Heart right ventricle (tissue), 16 donors: Measurements from ENCODE around the gene NLGN2. TPM values are rescaled to one million over a fixed set of nuclear protein-coding genes. Genes with fewer than 3 reads are reported as not detected.

Experiments used
- ATAC-seq, 8 donors: fragments of 200-7000 bp; cut with Tn5 transposase; one replicate each; pipeline ENCODE4 v1.9.1; 2020; ENCODE audit warnings: mild to moderate bottlenecking in 8 of 8, moderate library complexity in 8 of 8, moderate number of reproducible peaks in 1 of 8
- DNase-seq, 2 donors: peaks; one replicate each; pipeline ENCODE4 v3.0.0-alpha.2; 2020
- H3K27ac ChIP-seq, 10 donors: fragments of 200-600 bp; sonication (generic) in 2 of 10; one replicate each; pipeline versions ENCODE4 v1.5.0 to v1.8.0; 2020 to 2022; ENCODE audit warnings: mild to moderate bottlenecking in 3 of 10
- H3K27me3 ChIP-seq, 7 donors: fragments of 200-600 bp; one replicate each; pipeline ENCODE4 v1.8.0; 2021 to 2022; ENCODE audit warnings: mild to moderate bottlenecking in 2 of 7
- H3K36me3 ChIP-seq, 9 donors: fragments of 200-600 bp; sonication (generic) in 1 of 9; one replicate each; pipeline versions ENCODE4 v1.5.0 to v1.8.0; 2020 to 2022; ENCODE audit warnings: mild to moderate bottlenecking in 2 of 9
- H3K4me1 ChIP-seq, 9 donors: fragments of 200-600 bp; sonication (generic) in 1 of 9; one replicate each; pipeline versions ENCODE4 v1.5.0 to v1.8.0; 2020 to 2022; ENCODE audit warnings: mild to moderate bottlenecking in 4 of 9
- H3K4me3 ChIP-seq, 10 donors: fragments of 200-600 bp; sonication (generic) in 2 of 10; one replicate each; pipeline versions ENCODE4 v1.5.0 to v1.8.0; 2020 to 2022; ENCODE audit warnings: mild to moderate bottlenecking in 7 of 10, moderate library complexity in 2 of 10
- H3K9me3 ChIP-seq, 11 donors: fragments of 200-600 bp in 10 of 11; sonication (generic) in 2 of 11; one replicate each; pipeline versions ENCODE4 v1.5.0 to v1.8.0; 2013 to 2022; ENCODE audit warnings: mild to moderate bottlenecking in 2 of 11, control low read depth in 1 of 11, moderate library complexity in 1 of 11
- WGBS, 2 donors: extraction: QIAGEN DNeasy Blood & Tissue Kit; methylation state at CpG; one replicate each; pipeline ENCODE4 v1.1.7; 2013; ENCODE audit warnings: inconsistent platforms in 1 of 2; 5-methylcytosine and 5-hydroxymethylcytosine counted together
- intact Hi-C, 10 donors: fragments of 100-400 bp; cut with DNase I; formaldehyde crosslinking; loops; one replicate each; pipeline versions ENCODE4 v1.11.1 to v1.14.2; 2022
- polyA plus RNA-seq, 2 donors: library from polyadenylated mRNA; stranded (reverse); fragments of 200-250 nt; gene quantifications; one replicate each; pipeline ENCODE4 v1.2.3, GENCODE V29; 2013
- total RNA-seq, 10 donors: library from RNA; stranded (reverse); fragmentation: NEBNext Ultra II Directional in 3 of 10; extraction: Animal tissue kit (Norgen Biotek cat#: 25700) in 3 of 10; gene quantifications; one replicate each; pipeline versions ENCODE4 v1.2.1 to v1.2.4, GENCODE V29; 2021 to 2023
- TF ChIP-seq, protein P1 (sequence below), 9 donors: fragments of 200-600 bp; sonication (generic) in 2 of 9; IDR thresholded peaks; one replicate each; pipeline versions ENCODE4 v1.5.0 to v1.8.0; 2021 to 2022; ENCODE audit warnings: antibody characterized with exemption in 9 of 9, mild to moderate bottlenecking in 5 of 9, moderate library complexity in 1 of 9
- donor health status: Arrhythmogenic right ventricular cardiomyopathy.
- donor health status: ischemic (EF 13 %, LVEDD 7.1; RV severe dilation, severe dysfunction).
- donor health status: healthy with polysubstance abuse.
- donor health status: DM: no; HTN: yes; CAD: no.
- donor health status: DM: no; HTN: no; CAD: no.
- donor health status: ischemic (EF 25% LVEDD 6.9; RV normal size, moderate dysfunction).
- donor health status: ischemic (EF 25% LVEDD 5.7; RV mildly dilated, moderate dysfunction).
- donor health status: healthy.
- donor health status: DM: yes; HTN: yes; CAD: no.
- donor health status: Ischemic cardiomyopathy.
- donor health status: ischemic (EF 35%, LVEDD 5.7; RV mildly dilated, moderate dysfunction).
- donor health status: nonischemic (EF 11% LVEDD 7.7; RV severe dilation, severe dysfunction).
- donor health status: DM: yes; HTN: yes; CAD: no.
- donor health status: PGD.
- donor health status: ischemic (EF 29% LVEDD 5.4; RV normal size, mild dysfunction).
- donor health status: nonischemic (EF 23%, LVEDD 6.1; RV moderate dilation, normal function).

Gene NLGN2
- total and polyA plus RNA-seq, 12 donors = 3.6 to 15.8 (median 7.1) TPM

DNA sequence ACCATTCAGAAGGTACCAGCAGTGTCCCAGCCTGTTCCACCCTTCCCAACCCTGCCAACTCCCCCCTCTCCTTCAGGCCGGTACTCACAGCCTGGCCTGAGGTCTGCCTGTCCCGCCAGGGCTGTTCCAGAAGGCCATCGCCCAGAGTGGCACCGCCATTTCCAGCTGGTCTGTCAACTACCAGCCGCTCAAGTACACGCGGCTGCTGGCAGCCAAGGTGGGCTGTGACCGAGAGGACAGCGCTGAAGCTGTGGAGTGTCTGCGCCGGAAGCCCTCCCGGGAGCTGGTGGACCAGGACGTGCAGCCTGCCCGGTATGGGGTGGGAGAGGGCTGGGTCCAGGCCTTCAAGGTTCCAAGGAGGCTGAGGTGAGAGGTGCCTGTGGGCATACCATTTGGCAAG, 7.2 kb downstream of the NLGN2 start:
- no peaks in the 10 kb centered on the region for H3K4me1 ChIP-seq
- TF ChIP-seq, protein P1, sequence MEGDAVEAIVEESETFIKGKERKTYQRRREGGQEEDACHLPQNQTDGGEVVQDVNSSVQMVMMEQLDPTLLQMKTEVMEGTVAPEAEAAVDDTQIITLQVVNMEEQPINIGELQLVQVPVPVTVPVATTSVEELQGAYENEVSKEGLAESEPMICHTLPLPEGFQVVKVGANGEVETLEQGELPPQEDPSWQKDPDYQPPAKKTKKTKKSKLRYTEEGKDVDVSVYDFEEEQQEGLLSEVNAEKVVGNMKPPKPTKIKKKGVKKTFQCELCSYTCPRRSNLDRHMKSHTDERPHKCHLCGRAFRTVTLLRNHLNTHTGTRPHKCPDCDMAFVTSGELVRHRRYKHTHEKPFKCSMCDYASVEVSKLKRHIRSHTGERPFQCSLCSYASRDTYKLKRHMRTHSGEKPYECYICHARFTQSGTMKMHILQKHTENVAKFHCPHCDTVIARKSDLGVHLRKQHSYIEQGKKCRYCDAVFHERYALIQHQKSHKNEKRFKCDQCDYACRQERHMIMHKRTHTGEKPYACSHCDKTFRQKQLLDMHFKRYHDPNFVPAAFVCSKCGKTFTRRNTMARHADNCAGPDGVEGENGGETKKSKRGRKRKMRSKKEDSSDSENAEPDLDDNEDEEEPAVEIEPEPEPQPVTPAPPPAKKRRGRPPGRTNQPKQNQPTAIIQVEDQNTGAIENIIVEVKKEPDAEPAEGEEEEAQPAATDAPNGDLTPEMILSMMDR (IDR thresholded peaks at IDR 0.05) = no peak
- ATAC-seq = no peak
- H3K9me3 ChIP-seq = no peaks in the 10 kb centered on the region
- WGBS, 2 donors = 85 to 89% methylated on average over 14 of the region's 14 CpGs
- no peak overlapping the region for H3K4me3 ChIP-seq
- H3K27me3 ChIP-seq = no peaks in the 10 kb centered on the region
- H3K36me3 ChIP-seq = peaks cover 0 to 10% (median 0%) of the 10 kb centered on the region in 9 donors
- no peak for DNase-seq
- H3K27ac ChIP-seq = no peak overlapping the region
- intact Hi-C loops = no loop called here

GRCh38 chr17:7415784-7416183, 8.1 kb downstream of the NLGN2 start:
- DNase-seq (no peak), ATAC-seq (no peak)
- H3K27me3 ChIP-seq = no peaks in the 10 kb centered on the region
- intact Hi-C loops = no loop called here
- H3K9me3 ChIP-seq = no peaks in the 10 kb centered on the region
- no peaks in the 10 kb centered on the region for H3K4me1 ChIP-seq
- H3K27ac ChIP-seq = no peak overlapping the region
- H3K4me3 ChIP-seq = no peak overlapping the region
- H3K36me3 ChIP-seq = peaks cover 0 to 10% (median 0%) of the 10 kb centered on the region in 9 donors
- WGBS, 2 donors = 89 to 94% methylated on average over 23 of the region's 23 CpGs
- TF ChIP-seq, protein P1 (IDR thresholded peaks at IDR 0.05) = no peak

GRCh38 chr17:7416323-7416722, 8.7 kb downstream of the NLGN2 start:
- Histone ChIP-seq H3K9me3 (no peaks in the 10 kb centered on the region), H3K27ac (no peak overlapping the region), H3K36me3 (peaks cover 0 to 10% (median 0%) of the 10 kb centered on the region in 9 donors), H3K27me3 (no peaks in the 10 kb centered on the region), H3K4me1 (no peaks in the 10 kb centered on the region), H3K4me3 (no peak overlapping the region)
- intact Hi-C loops = no loop called here
- TF ChIP-seq, protein P1 (IDR thresholded peaks at IDR 0.05) = no peak
- ATAC-seq (no peak), DNase-seq (no peak)
- 79 to 86% methylated on average over 6 of the region's 6 CpGs for WGBS, 2 donors

DNA sequence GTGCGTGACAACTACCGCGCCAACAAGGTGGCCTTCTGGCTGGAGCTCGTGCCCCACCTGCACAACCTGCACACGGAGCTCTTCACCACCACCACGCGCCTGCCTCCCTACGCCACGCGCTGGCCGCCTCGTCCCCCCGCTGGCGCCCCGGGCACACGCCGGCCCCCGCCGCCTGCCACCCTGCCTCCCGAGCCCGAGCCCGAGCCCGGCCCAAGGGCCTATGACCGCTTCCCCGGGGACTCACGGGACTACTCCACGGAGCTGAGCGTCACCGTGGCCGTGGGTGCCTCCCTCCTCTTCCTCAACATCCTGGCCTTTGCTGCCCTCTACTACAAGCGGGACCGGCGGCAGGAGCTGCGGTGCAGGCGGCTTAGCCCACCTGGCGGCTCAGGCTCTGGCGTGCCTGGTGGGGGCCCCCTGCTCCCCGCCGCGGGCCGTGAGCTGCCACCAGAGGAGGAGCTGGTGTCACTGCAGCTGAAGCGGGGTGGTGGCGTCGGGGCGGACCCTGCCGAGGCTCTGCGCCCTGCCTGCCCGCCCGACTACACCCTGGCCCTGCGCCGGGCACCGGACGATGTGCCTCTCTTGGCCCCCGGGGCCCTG, 9.5 kb downstream of the NLGN2 start:
- WGBS, 2 donors = 95 to 96% methylated on average over 49 to 54 of the region's 54 CpGs
- TF ChIP-seq, protein P1 (IDR thresholded peaks at IDR 0.05) = no peak
- intact Hi-C loops = no loop called here
- DNase-seq (no peak), ATAC-seq (no peak)
- peaks cover 0 to 10% (median 0%) of the 10 kb centered on the region in 9 donors for H3K36me3 ChIP-seq
- no peaks in the 10 kb centered on the region for H3K9me3 ChIP-seq
- no peak overlapping the region for H3K4me3 ChIP-seq
- H3K27ac ChIP-seq = no peak overlapping the region
- no peaks in the 10 kb centered on the region for H3K27me3 ChIP-seq
- no peaks in the 10 kb centered on the region for H3K4me1 ChIP-seq
